Neuronal stem cell (in vitro differentiated cells): ENCODE results near the gene USP2.
A peak's percentile ranks its signal among the peaks of the same experiment; 100 is the strongest.

Experiments
- DNase-seq: peaks from one replicate; pipeline ENCODE4 v3.0.0-alpha.2; 2013; ENCODE audit warnings: low spot score
- H2AFZ ChIP-seq: one replicate; pipeline ENCODE4 v1.6.1; 2013; ENCODE audit warnings: mild to moderate bottlenecking, low read length, inconsistent platforms
- H2AK5ac ChIP-seq: 2 replicates; pipeline ENCODE4 v1.6.1; 2013; ENCODE audit warnings: low read depth, mild to moderate bottlenecking, inconsistent platforms, low read length, moderate library complexity, mixed read lengths
- H2BK120ac ChIP-seq: 2 replicates; pipeline ENCODE4 v1.6.1; 2013; ENCODE audit warnings: low read depth, mild to moderate bottlenecking, inconsistent platforms, low read length, moderate library complexity, mixed read lengths
- H2BK12ac ChIP-seq: one replicate; pipeline ENCODE4 v1.6.1; 2013; ENCODE audit warnings: low read length, inconsistent platforms
- H2BK15ac ChIP-seq: 2 replicates; pipeline ENCODE4 v1.6.1; 2013; ENCODE audit warnings: mild to moderate bottlenecking, low read length, inconsistent platforms, mixed read lengths
- H2BK5ac ChIP-seq: one replicate; pipeline ENCODE4 v1.6.1; 2013; ENCODE audit warnings: inconsistent platforms, mild to moderate bottlenecking, low read length, moderate library complexity
- H3K14ac ChIP-seq: one replicate; pipeline ENCODE4 v1.6.1; 2013; ENCODE audit warnings: low read length, inconsistent platforms
- H3K18ac ChIP-seq: 2 replicates; pipeline ENCODE4 v1.6.1; 2013; ENCODE audit warnings: low read length, inconsistent platforms
- H3K23ac ChIP-seq: 2 replicates; pipeline ENCODE4 v1.6.1; 2013; ENCODE audit warnings: low read depth, mild to moderate bottlenecking, mixed read lengths, low read length, inconsistent platforms; ENCODE audit not compliant: poor library complexity
- H3K27ac ChIP-seq: replicated peaks from 3 replicates; pipeline ENCODE4 v1.5.1; 2013; ENCODE audit warnings: low read length, inconsistent platforms
- H3K27me3 ChIP-seq, 3 experiments: 2 replicates each; pipeline ENCODE4 v1.6.1; 2013; ENCODE audit warnings: low read length in 3 of 3, mild to moderate bottlenecking in 2 of 3, inconsistent platforms in 1 of 3, low read depth in 1 of 3, mixed read lengths in 1 of 3, moderate library complexity in 1 of 3; ENCODE audit not compliant: control insufficient read depth in 3 of 3, insufficient read depth in 3 of 3
- H3K36me3 ChIP-seq, 2 donors: replicated peaks in 1 of 2; 2 replicates each; pipeline ENCODE4 v1.6.1; 2013; ENCODE audit warnings: low read length in 2 of 2; ENCODE audit not compliant: control insufficient read depth in 2 of 2, insufficient read depth in 2 of 2
- H3K4ac ChIP-seq: 2 replicates; pipeline ENCODE4 v1.6.1; 2013; ENCODE audit warnings: inconsistent platforms, mild to moderate bottlenecking, low read length, moderate library complexity
- H3K4me1 ChIP-seq, 2 donors: 1 replicate in 1 of 2; 2 replicates in 1 of 2; pipeline ENCODE4 v1.6.1; 2013; ENCODE audit warnings: low read length in 2 of 2, low read depth in 1 of 2; ENCODE audit not compliant: control insufficient read depth in 2 of 2, insufficient read depth in 1 of 2
- H3K4me2 ChIP-seq: one replicate; pipeline ENCODE4 v1.6.1; 2013; ENCODE audit warnings: mild to moderate bottlenecking, low read length, inconsistent platforms; ENCODE audit not compliant: insufficient read depth, poor library complexity, severe bottlenecking
- H3K4me3 ChIP-seq, 2 donors: 2 replicates each; pipeline ENCODE4 v1.5.1; 2013; ENCODE audit warnings: low read length in 2 of 2, mild to moderate bottlenecking in 2 of 2, inconsistent platforms in 1 of 2, moderate library complexity in 1 of 2
- H3K79me1 ChIP-seq: one replicate; pipeline ENCODE4 v1.6.1; 2013; ENCODE audit warnings: low read depth, mild to moderate bottlenecking, inconsistent platforms, low read length, moderate library complexity
- H3K9ac ChIP-seq: one replicate; pipeline ENCODE4 v1.6.1; 2013; ENCODE audit warnings: mild to moderate bottlenecking, low read depth, low read length, inconsistent platforms; ENCODE audit not compliant: poor library complexity
- H3K9me3 ChIP-seq, 2 donors: replicated peaks in 1 of 2; 2 replicates each; pipeline versions ENCODE3 to v1.6.1; 2013; ENCODE audit warnings: low read length in 2 of 2, mild to moderate bottlenecking in 2 of 2, inconsistent platforms in 1 of 2, low read depth in 1 of 2, mixed read lengths in 1 of 2, moderate library complexity in 1 of 2; ENCODE audit not compliant: control insufficient read depth in 2 of 2, insufficient read depth in 1 of 2
- H4K8ac ChIP-seq: one replicate; pipeline ENCODE4 v1.6.1; 2013; ENCODE audit warnings: low read depth, mild to moderate bottlenecking, inconsistent platforms, low read length, moderate library complexity
- H4K91ac ChIP-seq: one replicate; pipeline ENCODE4 v1.6.1; 2013; ENCODE audit warnings: low read length, low read depth, mild to moderate bottlenecking, inconsistent platforms; ENCODE audit not compliant: poor library complexity
- WGBS, 2 donors: extraction: QIAGEN DNeasy Blood & Tissue Kit; methylation state at CpG; one replicate each; pipeline ENCODE4 v1.1.7; 2013; ENCODE audit warnings: missing lambda C conversion rate in 2 of 2, mixed read lengths in 1 of 2; ENCODE audit not compliant: insufficient read length in 2 of 2, insufficient replicate concordance in 1 of 2; ENCODE audit errors: extremely low coverage in 2 of 2; 5-methylcytosine and 5-hydroxymethylcytosine counted together

USP2 gene

DNA sequence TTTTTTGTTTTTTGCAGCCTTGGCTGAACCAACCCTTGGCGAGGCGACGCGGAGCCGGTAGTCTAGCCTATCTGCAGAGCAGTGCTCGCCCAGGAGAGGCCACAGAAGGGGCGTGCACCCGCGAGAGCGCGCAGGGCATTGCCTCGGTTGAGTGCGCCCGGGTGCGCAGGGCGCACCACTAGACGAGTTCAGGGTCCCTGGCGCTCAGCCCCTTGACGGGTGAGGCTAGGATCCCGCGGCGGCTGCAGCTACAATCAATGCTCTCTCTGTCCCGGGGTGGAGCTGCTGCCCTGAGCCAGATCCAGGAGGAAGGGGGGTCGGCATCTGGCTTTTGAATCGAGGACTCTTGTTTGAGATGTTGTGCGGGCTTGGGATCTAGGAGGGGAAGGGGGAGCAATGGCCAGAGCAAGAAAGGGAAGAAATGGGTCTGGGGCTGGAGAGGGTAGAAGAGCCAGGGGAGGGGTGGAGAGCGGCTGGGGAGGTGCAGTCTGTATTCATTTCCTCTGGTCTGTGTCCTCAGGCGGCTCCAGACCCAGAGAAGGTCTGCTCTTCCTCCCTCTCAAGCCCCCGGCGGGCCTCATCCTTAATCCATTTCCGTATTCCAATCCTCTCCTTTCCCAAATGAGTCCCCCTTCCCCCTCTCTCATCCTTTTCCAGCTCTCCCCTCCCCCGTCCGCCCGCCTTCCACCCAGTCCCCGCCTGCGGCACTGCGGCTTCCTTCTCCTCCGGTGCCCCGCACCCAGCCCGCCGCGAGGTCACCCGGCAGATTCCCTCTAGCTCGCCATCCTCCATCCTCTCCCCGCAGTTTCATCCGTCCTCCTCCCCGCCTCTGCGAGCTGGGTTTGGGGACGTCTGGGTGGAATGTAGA, 40.7 kb upstream of the USP2 start:
- peak overlapping the region; percentile 81 for H3K18ac ChIP-seq
- H3K14ac ChIP-seq, result peak overlapping the region; percentile 77
- H3K23ac ChIP-seq, result no peak overlapping the region
- no peak overlapping the region for H2BK120ac ChIP-seq
- peak overlapping the region; percentile 6 for H2BK15ac ChIP-seq
- no CpG with 5 or more reads among the region's 49 CpGs for WGBS, 2 donors
- H3K79me1 ChIP-seq, result peaks cover 8% of the 10 kb centered on the region
- peak overlapping the region; percentile 42 for H2AK5ac ChIP-seq
- no peak overlapping the region for H4K91ac ChIP-seq
- peaks cover 10 to 16% of the 10 kb centered on the region in 2 donors for H3K36me3 ChIP-seq
- H3K4me3 ChIP-seq, result peak overlapping the region; percentile 65 to 95
- H2BK12ac ChIP-seq, result no peak overlapping the region
- H3K4me1 ChIP-seq, result peaks cover 14 to 16% of the 10 kb centered on the region in 2 donors
- no peak overlapping the region for H3K4ac ChIP-seq
- H4K8ac ChIP-seq, result no peak overlapping the region
- DNase-seq, result peak; percentile 40
- peak overlapping the region; percentile 55 for H2BK5ac ChIP-seq
- peaks cover 0 to 32% (median 0%) of the 10 kb centered on the region in 3 experiments for H3K27me3 ChIP-seq
- peak overlapping the region; percentile 93 for H3K9ac ChIP-seq
- H3K4me2 ChIP-seq, result peak overlapping the region; percentile 69
- H2AFZ ChIP-seq, result peak overlapping the region; percentile 97
- peak overlapping the region; percentile 55 for H3K27ac ChIP-seq
- no peaks in the 10 kb centered on the region for H3K9me3 ChIP-seq

DNA sequence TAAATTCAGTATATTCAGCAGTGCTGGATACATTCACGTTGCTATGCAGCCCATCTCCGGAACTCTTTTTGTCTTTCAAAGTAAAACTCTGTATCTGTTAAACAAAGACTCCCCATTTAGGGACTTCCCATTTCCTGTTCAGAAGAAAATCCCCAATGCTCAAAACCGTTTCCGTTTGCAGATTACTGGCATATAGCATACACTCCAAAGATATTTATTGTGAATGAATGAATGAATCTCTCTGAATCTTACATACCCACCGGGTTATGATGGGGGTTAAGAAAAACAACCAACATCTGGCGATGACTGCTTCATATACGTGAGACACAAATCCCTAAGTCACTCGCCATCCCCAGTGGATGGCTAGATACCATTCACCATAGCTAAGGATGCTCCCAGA, 39.9 kb upstream of the USP2 start:
- no CpG with 5 or more reads among the region's 8 CpGs for whole genome bisulfite sequencing, 2 donors
- peak overlapping the region; percentile 97 for H2AFZ ChIP-seq
- no peak overlapping the region for H2BK5ac ChIP-seq
- no peak overlapping the region for H2BK120ac ChIP-seq
- H4K91ac ChIP-seq, result no peak overlapping the region
- H3K36me3 ChIP-seq, result peaks cover 10 to 16% of the 10 kb centered on the region in 2 donors
- H3K14ac ChIP-seq, result no peak overlapping the region
- peaks cover 0 to 32% (median 0%) of the 10 kb centered on the region in 3 experiments for H3K27me3 ChIP-seq
- no peaks in the 10 kb centered on the region for H3K9me3 ChIP-seq
- no peak for DNase-seq
- no peak overlapping the region for H3K4ac ChIP-seq
- peak overlapping the region; percentile 69 for H3K4me2 ChIP-seq
- no peak overlapping the region for H3K18ac ChIP-seq
- no peak overlapping the region for H4K8ac ChIP-seq
- H3K4me1 ChIP-seq, result peaks cover 14 to 16% of the 10 kb centered on the region in 2 donors
- H3K23ac ChIP-seq, result no peak overlapping the region
- H2AK5ac ChIP-seq, result no peak overlapping the region
- H3K4me3 ChIP-seq, result peak overlapping the region; percentile 65 to 95
- no peak overlapping the region for H2BK15ac ChIP-seq
- no peak overlapping the region for H3K9ac ChIP-seq
- no peak overlapping the region for H2BK12ac ChIP-seq
- H3K79me1 ChIP-seq, result peaks cover 8% of the 10 kb centered on the region
- H3K27ac ChIP-seq, result no peak overlapping the region

DNA sequence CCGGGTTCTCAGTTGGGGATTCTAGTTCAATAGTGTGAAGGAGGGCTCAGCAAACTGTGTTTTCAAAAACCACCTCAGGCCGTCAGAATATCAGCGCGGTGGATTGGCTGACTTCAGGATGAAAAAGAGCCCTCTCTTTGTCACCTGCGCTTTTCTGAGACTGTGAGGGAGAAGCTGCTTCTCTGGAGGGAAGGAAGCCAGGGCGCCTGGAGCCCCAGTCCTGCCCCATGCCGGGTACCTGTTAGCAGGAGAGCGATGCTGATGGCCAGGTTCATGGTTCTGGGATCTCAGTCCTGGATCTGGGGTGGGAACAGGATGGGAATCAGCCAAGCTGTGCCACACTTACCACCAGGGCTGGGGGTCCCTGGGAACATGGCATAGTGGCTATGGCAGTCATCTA, 39.1 kb upstream of the USP2 start:
- H3K4me2 ChIP-seq, result no peak overlapping the region
- no peak for DNase-seq
- H4K8ac ChIP-seq, result no peak overlapping the region
- no peak overlapping the region for H2BK5ac ChIP-seq
- H3K27me3 ChIP-seq, result peaks cover 0 to 32% (median 0%) of the 10 kb centered on the region in 3 experiments
- WGBS, 2 donors, result no CpG with 5 or more reads among the region's 8 CpGs
- no peak overlapping the region for H2AFZ ChIP-seq
- H3K9me3 ChIP-seq, result no peaks in the 10 kb centered on the region
- H3K14ac ChIP-seq, result no peak overlapping the region
- H3K79me1 ChIP-seq, result peaks cover 8% of the 10 kb centered on the region
- H2BK120ac ChIP-seq, result no peak overlapping the region
- H3K4ac ChIP-seq, result no peak overlapping the region
- H3K27ac ChIP-seq, result no peak overlapping the region
- H2BK15ac ChIP-seq, result no peak overlapping the region
- H3K36me3 ChIP-seq, result peaks cover 10 to 16% of the 10 kb centered on the region in 2 donors
- no peak overlapping the region for H3K18ac ChIP-seq
- H2AK5ac ChIP-seq, result no peak overlapping the region
- H3K9ac ChIP-seq, result no peak overlapping the region
- no peak overlapping the region for H4K91ac ChIP-seq
- peak overlapping the region; percentile 16 for H3K23ac ChIP-seq
- peak overlapping the region in 1 of 2 donors; percentile 26 for H3K4me3 ChIP-seq
- H3K4me1 ChIP-seq, result peaks cover 14 to 16% of the 10 kb centered on the region in 2 donors
- H2BK12ac ChIP-seq, result no peak overlapping the region

DNA sequence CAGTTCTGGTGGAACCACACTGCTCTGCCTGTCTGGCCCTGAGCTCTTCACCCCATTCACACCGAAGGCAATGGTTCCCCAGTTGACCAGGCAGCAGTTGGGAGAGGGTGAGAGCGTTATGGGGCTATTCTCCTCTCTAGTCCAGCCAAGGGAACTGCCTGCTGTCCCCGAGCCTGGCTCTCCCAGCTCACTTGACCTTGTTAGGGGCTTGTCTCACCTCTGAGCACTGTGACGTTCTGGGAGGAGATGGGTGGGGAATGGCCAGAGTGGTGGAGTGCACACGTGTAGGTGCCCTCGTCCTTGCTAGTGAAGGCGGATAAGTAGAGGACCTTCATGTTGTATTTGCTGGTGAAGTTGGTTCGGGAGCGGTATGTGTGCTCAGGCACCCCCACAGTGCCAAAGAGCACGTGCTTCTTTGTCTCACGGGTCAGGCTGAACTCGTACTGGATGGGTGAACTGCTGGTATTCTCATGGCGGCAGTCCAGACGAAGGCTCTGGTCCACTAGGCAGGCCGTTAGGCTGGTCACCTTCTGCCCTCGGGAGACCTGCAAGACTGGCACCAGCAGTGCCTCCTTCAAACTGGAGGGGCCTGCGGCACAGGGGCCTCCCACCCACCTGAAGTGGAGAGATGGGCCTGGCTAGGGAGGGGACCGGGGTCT, 38.5 kb upstream of the USP2 start:
- Histone ChIP-seq H2BK15ac (no peak overlapping the region), H3K9me3 (no peaks in the 10 kb centered on the region), H3K23ac (no peak overlapping the region), H2AK5ac (no peak overlapping the region), H3K18ac (no peak overlapping the region), H3K4ac (no peak overlapping the region), H4K8ac (no peak overlapping the region), H3K4me3 (no peak overlapping the region), H3K27ac (no peak overlapping the region), H2BK5ac (no peak overlapping the region), H2AFZ (no peak overlapping the region), H3K4me1 (peaks cover 14 to 16% of the 10 kb centered on the region in 2 donors), H3K36me3 (peaks cover 10 to 16% of the 10 kb centered on the region in 2 donors), H2BK120ac (no peak overlapping the region), H3K79me1 (peaks cover 8% of the 10 kb centered on the region), H2BK12ac (no peak overlapping the region), H4K91ac (no peak overlapping the region), H3K4me2 (no peak overlapping the region), H3K27me3 (peaks cover 0 to 30% (median 0%) of the 10 kb centered on the region in 3 experiments), H3K9ac (no peak overlapping the region), H3K14ac (no peak overlapping the region)
- DNase-seq, result no peak
- no CpG with 5 or more reads among the region's 18 CpGs for WGBS, 2 donors
